Activated CD8-positive, alpha-beta T cell treated with anti-CD3 and anti-CD28 coated beads for 36 hours (primary cell): ENCODE results near the gene WWC2. TPM values are rescaled to one million over a fixed set of nuclear protein-coding genes. Genes with fewer than 3 reads are reported as not detected.

Source experiments
- ATAC-seq: fragments of 200-7000 bp; cut with Tn5 transposase; one replicate; pipeline ENCODE4 v1.10.0; 2021; ENCODE audit warnings: mild to moderate bottlenecking, moderate library complexity
- CTCF ChIA-PET: fragments of 350-600 bp; sonication (Branson Sonifier 250); formaldehyde crosslinking; loops from one replicate; lab custom pipeline; 2021; ENCODE audit warnings: antibody characterized with exemption; lab: Charles Lee
- POLR2A ChIA-PET: fragments of 350-600 bp; sonication (Branson Sonifier 250); formaldehyde crosslinking; loops from one replicate; lab custom pipeline; 2021; ENCODE audit warnings: antibody characterized with exemption; lab: Charles Lee
- DNase-seq: peaks from one replicate; pipeline ENCODE4 v3.0.0-alpha.2; 2020
- H3K27ac Mint-ChIP-seq: one replicate; pipeline ENCODE4 v1.8.0; 2021; ENCODE audit warnings: mild to moderate bottlenecking, mixed read lengths
- H3K27me3 Mint-ChIP-seq: one replicate; pipeline ENCODE4 v1.8.0; 2021; ENCODE audit warnings: mixed read lengths
- H3K36me3 Mint-ChIP-seq: one replicate; pipeline ENCODE4 v1.8.0; 2021; ENCODE audit warnings: low read depth, mixed read lengths
- H3K4me1 Mint-ChIP-seq: one replicate; pipeline ENCODE4 v1.8.0; 2021; ENCODE audit warnings: low read depth, mixed read lengths
- H3K4me3 Mint-ChIP-seq: one replicate; pipeline ENCODE4 v1.8.0; 2021; ENCODE audit warnings: mild to moderate bottlenecking, moderate library complexity, mixed read lengths
- H3K9me3 Mint-ChIP-seq: one replicate; pipeline ENCODE4 v1.8.0; 2021; ENCODE audit warnings: mixed read lengths
- intact Hi-C: fragments of 100-400 bp; cut with micrococcal nuclease; formaldehyde crosslinking; loops from one replicate; pipeline ENCODE4 v1.10.0; 2022
- total RNA-seq, 2 experiments: library from RNA; stranded (reverse); gene quantifications; one replicate each; pipeline ENCODE4 v1.2.3, GENCODE V29; 2021
- TF ChIP-seq, protein P1 (sequence below): fragments of 200-600 bp; IDR thresholded peaks from one replicate; pipeline ENCODE4 v1.8.0; 2022; ENCODE audit warnings: antibody characterized with exemption, mild to moderate bottlenecking

The WWC2 gene
- total RNA-seq, 2 experiments from 2014 or later, result 1.9 TPM

DNA sequence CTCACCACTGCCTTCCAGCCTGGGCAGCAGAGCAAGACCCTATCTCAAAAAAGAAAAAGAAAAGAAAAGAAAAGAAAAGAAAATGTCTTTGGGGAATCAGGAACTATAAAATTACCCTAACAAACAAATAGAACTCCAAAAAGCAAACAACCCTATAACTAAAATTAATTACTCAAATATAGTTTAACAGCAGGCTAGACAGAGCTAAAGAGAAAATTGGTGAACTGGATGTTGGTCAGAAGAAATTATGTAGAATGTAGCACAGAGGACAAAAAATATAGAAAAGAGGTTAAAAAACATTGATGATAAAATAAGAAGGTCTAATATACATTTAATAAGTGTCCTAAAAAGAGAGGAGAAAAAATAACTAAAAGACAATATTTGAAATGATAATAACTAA is 27.8 kb upstream of the WWC2 start:
- H3K9me3 Mint-ChIP-seq, result no peaks in the 10 kb centered on the region
- H3K4me3 Mint-ChIP-seq, result no peak overlapping the region
- DNase-seq (no peak), ATAC-seq (no peak)
- no peak overlapping the region for H3K27ac Mint-ChIP-seq
- ChIA-PET POLR2A (interaction anchor here (0.6 to 0.7 kb wide), 2 partner anchors 33 to 196 kb away, joined by 3 to 4 read pairs; no protein-coding TSS in a partner anchor), CTCF (interaction anchor here (1.2 to 3.5 kb wide), 4 partner anchors 180 to 191 kb away, joined by 4 to 75 read pairs (median 20); no protein-coding TSS in a partner anchor)
- H3K27me3 Mint-ChIP-seq, result peaks cover 12% of the 10 kb centered on the region
- TF ChIP-seq, protein P1, sequence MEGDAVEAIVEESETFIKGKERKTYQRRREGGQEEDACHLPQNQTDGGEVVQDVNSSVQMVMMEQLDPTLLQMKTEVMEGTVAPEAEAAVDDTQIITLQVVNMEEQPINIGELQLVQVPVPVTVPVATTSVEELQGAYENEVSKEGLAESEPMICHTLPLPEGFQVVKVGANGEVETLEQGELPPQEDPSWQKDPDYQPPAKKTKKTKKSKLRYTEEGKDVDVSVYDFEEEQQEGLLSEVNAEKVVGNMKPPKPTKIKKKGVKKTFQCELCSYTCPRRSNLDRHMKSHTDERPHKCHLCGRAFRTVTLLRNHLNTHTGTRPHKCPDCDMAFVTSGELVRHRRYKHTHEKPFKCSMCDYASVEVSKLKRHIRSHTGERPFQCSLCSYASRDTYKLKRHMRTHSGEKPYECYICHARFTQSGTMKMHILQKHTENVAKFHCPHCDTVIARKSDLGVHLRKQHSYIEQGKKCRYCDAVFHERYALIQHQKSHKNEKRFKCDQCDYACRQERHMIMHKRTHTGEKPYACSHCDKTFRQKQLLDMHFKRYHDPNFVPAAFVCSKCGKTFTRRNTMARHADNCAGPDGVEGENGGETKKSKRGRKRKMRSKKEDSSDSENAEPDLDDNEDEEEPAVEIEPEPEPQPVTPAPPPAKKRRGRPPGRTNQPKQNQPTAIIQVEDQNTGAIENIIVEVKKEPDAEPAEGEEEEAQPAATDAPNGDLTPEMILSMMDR, result no peak
- H3K36me3 Mint-ChIP-seq, result no peaks in the 10 kb centered on the region
- H3K4me1 Mint-ChIP-seq, result no peaks in the 10 kb centered on the region
- intact Hi-C loops, result loop anchor here (5.0 kb wide), 1 partner anchor 134 kb away; no protein-coding TSS in a partner anchor

- DNase-seq, result no peak
- H3K4me3 Mint-ChIP-seq, result no peak overlapping the region
- H3K27ac Mint-ChIP-seq, result no peak overlapping the region
- H3K4me1 Mint-ChIP-seq, result no peaks in the 10 kb centered on the region
- POLR2A ChIA-PET, result no interaction called here
- no peaks in the 10 kb centered on the region for H3K9me3 Mint-ChIP-seq
- CTCF ChIA-PET, result interaction anchor here (0.7 to 6.3 kb wide), 5 partner anchors 178 to 191 kb away, joined by 3 to 84 read pairs (median 35); no protein-coding TSS in a partner anchor
- peaks cover 9% of the 10 kb centered on the region for H3K27me3 Mint-ChIP-seq
- TF ChIP-seq, protein P1, result no peak
- no peak for ATAC-seq
- no peaks in the 10 kb centered on the region for H3K36me3 Mint-ChIP-seq
- intact Hi-C loops, result loop anchor here (5.0 kb wide), 1 partner anchor 135 kb away; no protein-coding TSS in a partner anchor
Measured at GRCh38 chr4:183072176-183072575, 26.9 kb upstream of the WWC2 start.

GRCh38 chr4:183073838-183074145 is 25.3 kb upstream of the WWC2 start:
- DNase-seq, result no peak
- Mint-ChIP-seq H3K27me3 (peaks cover 9% of the 10 kb centered on the region), H3K4me3 (no peak overlapping the region), H3K9me3 (no peaks in the 10 kb centered on the region), H3K27ac (no peak overlapping the region), H3K36me3 (no peaks in the 10 kb centered on the region), H3K4me1 (no peaks in the 10 kb centered on the region)
- no peak for ATAC-seq
- TF ChIP-seq, protein P1, result peak; percentile 18
- ChIA-PET CTCF (interaction anchor here (0.7 to 6.3 kb wide), 30 partner anchors 9 to 517 kb away, joined by 3 to 84 read pairs (median 4); no protein-coding TSS in a partner anchor), POLR2A (no interaction called here)
- intact Hi-C loops, result loop anchor here (1.0 to 5.0 kb wide), 2 partner anchors 136 to 189 kb away; no protein-coding TSS in a partner anchor

- Mint-ChIP-seq H3K4me3 (no peak overlapping the region), H3K4me1 (no peaks in the 10 kb centered on the region), H3K27ac (no peak overlapping the region), H3K9me3 (no peaks in the 10 kb centered on the region), H3K27me3 (peaks cover 9% of the 10 kb centered on the region), H3K36me3 (no peaks in the 10 kb centered on the region)
- intact Hi-C loops, result loop anchor here (5.0 kb wide), 1 partner anchor 137 kb away; no protein-coding TSS in a partner anchor
- POLR2A ChIA-PET, result no interaction called here
- CTCF ChIA-PET, result interaction anchor here (0.7 to 6.3 kb wide), 25 partner anchors 10 to 516 kb away, joined by 3 to 84 read pairs (median 7); no protein-coding TSS in a partner anchor
- ATAC-seq (no peak), DNase-seq (no peak)
- TF ChIP-seq, protein P1, result no peak
Measured at GRCh38 chr4:183074288-183074990, 24.6 kb upstream of the WWC2 start.

DNA sequence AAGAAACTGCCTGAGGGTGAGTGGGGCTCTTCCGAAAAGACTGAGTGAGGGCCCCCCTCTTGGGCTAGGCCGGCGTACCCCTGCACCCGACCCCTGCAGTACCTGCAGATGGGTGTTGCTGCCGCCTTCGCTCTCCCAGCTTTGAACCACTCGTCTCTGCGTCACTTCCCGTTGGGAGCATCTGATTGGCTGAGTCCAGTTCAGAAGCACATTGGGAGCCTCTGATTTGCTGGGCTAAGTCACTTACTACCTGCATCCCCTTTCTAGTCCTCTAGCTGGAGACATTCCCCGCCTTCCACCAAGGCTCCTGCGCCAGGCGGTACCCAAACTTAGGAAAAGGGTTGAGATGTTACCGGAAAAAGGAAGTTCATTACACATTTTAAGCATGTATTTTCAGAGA is 20.4 kb upstream of the WWC2 start:
- H3K4me3 Mint-ChIP-seq, result no peak overlapping the region
- intact Hi-C loops, result no loop called here
- peaks cover 6% of the 10 kb centered on the region for H3K27me3 Mint-ChIP-seq
- H3K36me3 Mint-ChIP-seq, result no peaks in the 10 kb centered on the region
- DNase-seq, result no peak
- ChIA-PET POLR2A (no interaction called here), CTCF (no interaction called here)
- ATAC-seq, result no peak
- no peak overlapping the region for H3K27ac Mint-ChIP-seq
- no peaks in the 10 kb centered on the region for H3K9me3 Mint-ChIP-seq
- TF ChIP-seq, protein P1, result no peak
- H3K4me1 Mint-ChIP-seq, result no peaks in the 10 kb centered on the region
